ENCODE results near the gene FLAD1. TPM values are rescaled to one million over a fixed set of nuclear protein-coding genes. Genes with fewer than 3 reads are reported as not detected.

FLAD1 gene
- total RNA-seq, 1 experiment from 2014 or later: 75.1 TPM

GRCh38 chr1:154944401-154945159 is 38.6 kb upstream of the FLAD1 start:
- peaks cover 17% of the 10 kb centered on the region for H3K4me1 Mint-ChIP-seq (ENCODE audit: low read depth, unreplicated experiment)
- intact Hi-C loops (cut with micrococcal nuclease; ENCODE audit: unreplicated experiment): no loop called here
- H3K27me3 Mint-ChIP-seq (ENCODE audit: unreplicated experiment): no peaks in the 10 kb centered on the region
- CTCF ChIA-PET: interaction anchor here (1.0 to 1.5 kb wide), 5 partner anchors 8 to 275 kb away, joined by 3 to 6 read pairs (median 4); partner anchors contain the start of genes PBXIP1 and PMVK
- TF ChIP-seq CTCF (IDR thresholded peaks at IDR 0.05; ENCODE audit: unreplicated experiment): no peak
- no peaks in the 10 kb centered on the region for H3K9me3 Mint-ChIP-seq (ENCODE audit: low read depth, unreplicated experiment)
- H3K4me3 Mint-ChIP-seq (ENCODE audit: low read depth, unreplicated experiment): no peak overlapping the region
- DNase-seq: no peak
- BruUV-seq (replicated peaks): TSS peak; percentile 65
- no peak overlapping the region for H3K27ac Mint-ChIP-seq (ENCODE audit: unreplicated experiment)
- peaks cover 12% of the 10 kb centered on the region for H3K36me3 Mint-ChIP-seq (ENCODE audit: insufficient read depth, unreplicated experiment)

GRCh38 chr1:154945160-154945961 is 37.8 kb upstream of the FLAD1 start:
- Mint-ChIP-seq H3K4me1 (ENCODE audit: low read depth, unreplicated experiment) (peaks cover 14% of the 10 kb centered on the region), H3K36me3 (ENCODE audit: insufficient read depth, unreplicated experiment) (peaks cover 12% of the 10 kb centered on the region), H3K9me3 (ENCODE audit: low read depth, unreplicated experiment) (no peaks in the 10 kb centered on the region), H3K27me3 (ENCODE audit: unreplicated experiment) (no peaks in the 10 kb centered on the region), H3K27ac (ENCODE audit: unreplicated experiment) (no peak overlapping the region), H3K4me3 (ENCODE audit: low read depth, unreplicated experiment) (no peak overlapping the region)
- intact Hi-C loops (cut with micrococcal nuclease; ENCODE audit: unreplicated experiment): no loop called here
- TF ChIP-seq CTCF (IDR thresholded peaks at IDR 0.05; ENCODE audit: unreplicated experiment): no peak
- CTCF ChIA-PET: interaction anchor here (1.0 kb wide), 1 partner anchor 9 kb away, joined by 3 read pairs; the partner anchor contains the start of gene PMVK
- BruUV-seq (replicated peaks): no TSS peak
- DNase-seq: no peak

- Mint-ChIP-seq H3K4me3 (ENCODE audit: low read depth, unreplicated experiment) (no peak overlapping the region), H3K9me3 (ENCODE audit: low read depth, unreplicated experiment) (no peaks in the 10 kb centered on the region), H3K27me3 (ENCODE audit: unreplicated experiment) (no peaks in the 10 kb centered on the region), H3K4me1 (ENCODE audit: low read depth, unreplicated experiment) (peaks cover 8% of the 10 kb centered on the region), H3K36me3 (ENCODE audit: insufficient read depth, unreplicated experiment) (peaks cover 12% of the 10 kb centered on the region), H3K27ac (ENCODE audit: unreplicated experiment) (no peak overlapping the region)
- CTCF ChIA-PET: no interaction called here
- TF ChIP-seq CTCF (IDR thresholded peaks at IDR 0.05; ENCODE audit: unreplicated experiment): no peak
- intact Hi-C loops (cut with micrococcal nuclease; ENCODE audit: unreplicated experiment): no loop called here
- DNase-seq: no peak
- no TSS peak for BruUV-seq (replicated peaks)
These were observed 36.9 kb upstream of the FLAD1 start for GRCh38 chr1:154945962-154946850.

GRCh38 chr1:154948079-154948478 is 35.1 kb upstream of the FLAD1 start:
- CTCF ChIA-PET: no interaction called here
- Mint-ChIP-seq H3K4me1 (ENCODE audit: low read depth, unreplicated experiment) (peaks cover 8% of the 10 kb centered on the region), H3K36me3 (ENCODE audit: insufficient read depth, unreplicated experiment) (peaks cover 23% of the 10 kb centered on the region), H3K27me3 (ENCODE audit: unreplicated experiment) (no peaks in the 10 kb centered on the region), H3K9me3 (ENCODE audit: low read depth, unreplicated experiment) (no peaks in the 10 kb centered on the region), H3K27ac (ENCODE audit: unreplicated experiment) (no peak overlapping the region), H3K4me3 (ENCODE audit: low read depth, unreplicated experiment) (no peak overlapping the region)
- no peak for TF ChIP-seq CTCF (IDR thresholded peaks at IDR 0.05; ENCODE audit: unreplicated experiment)
- no TSS peak for BruUV-seq (replicated peaks)
- DNase-seq: no peak
- intact Hi-C loops (cut with micrococcal nuclease; ENCODE audit: unreplicated experiment): no loop called here
